Measurements from ENCODE around the gene SESN2. TPM values are rescaled to one million over a fixed set of nuclear protein-coding genes. Genes with fewer than 3 reads are reported as not detected.

SESN2 gene
- total and polyA plus RNA-seq, 10 of the 15 experiments (the other 5 are each of a cell fraction or from before 2014, with no cell fraction given) = 1.5 to 40.9 (median 17.8) TPM

DNA sequence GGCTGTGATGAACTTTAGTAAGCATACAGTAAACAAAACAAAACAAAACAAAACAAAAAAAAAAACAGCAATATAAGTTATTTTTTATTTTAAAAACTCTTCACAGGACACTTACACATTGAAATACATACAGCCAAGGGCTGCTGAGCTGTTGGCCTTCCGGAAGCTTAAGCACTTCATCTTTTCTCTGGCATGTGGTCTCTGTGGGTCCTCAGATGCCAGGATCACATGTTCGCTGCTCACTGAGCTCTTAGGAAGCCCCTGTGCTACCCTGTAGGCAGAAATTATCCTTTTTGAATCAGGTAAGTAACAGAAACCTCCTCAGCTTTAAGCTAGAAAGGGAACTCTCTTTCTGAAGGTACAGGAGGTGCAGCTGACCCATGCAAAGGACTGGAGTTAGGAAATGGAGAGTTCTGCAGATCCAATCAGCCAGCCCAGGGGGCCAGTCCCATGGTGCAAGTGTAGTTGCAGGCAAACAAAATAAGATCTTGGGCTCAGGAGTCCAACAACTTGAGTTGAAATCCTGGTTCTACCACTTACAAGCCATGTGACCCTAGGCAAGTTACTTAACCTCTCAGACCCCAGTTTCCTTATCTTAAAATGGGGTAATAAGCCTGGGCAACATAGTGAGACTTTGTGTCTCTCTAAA, 47.1 kb downstream of the SESN2 start:
- CTCF ChIA-PET = interaction anchor here (1.0 to 2.0 kb wide), 2 partner anchors 53 to 57 kb away, joined by 3 to 6 read pairs; no protein-coding TSS in a partner anchor
- Histone ChIP-seq H3K4me3 (no peak overlapping the region), H3K27me3 (replicated peaks in 1 of 2; ENCODE audit: control insufficient read depth in 2 of 2, insufficient read depth in 2 of 2, low read length in 1 of 2) (no peaks in the 10 kb centered on the region), H3K79me2 (ENCODE audit: control insufficient read depth, insufficient read depth, low read length) (no peaks in the 10 kb centered on the region), H3K27ac (ENCODE audit: control insufficient read depth, insufficient read depth) (no peak overlapping the region), H2AFZ (ENCODE audit: control insufficient read depth, low read depth, low read length) (no peak overlapping the region; the same call in 1 of the 2 replicates), H3K4me2 (ENCODE audit: control insufficient read depth, insufficient read depth) (no peak overlapping the region), H3K9me3 (replicated peaks; ENCODE audit: control insufficient read depth, insufficient read depth, low read length) (no peaks in the 10 kb centered on the region), H3K4me1 (ENCODE audit: control insufficient read depth, insufficient read depth, low read length) (no peaks in the 10 kb centered on the region), H4K20me1 (ENCODE audit: control insufficient read depth, insufficient read depth) (no peaks in the 10 kb centered on the region), H3K36me3 (ENCODE audit: control insufficient read depth in 2 of 2, insufficient read depth in 2 of 2, low read length in 1 of 2) (no peaks in the 10 kb centered on the region), H3K9ac (ENCODE audit: control insufficient read depth, insufficient read depth, low read length) (no peak overlapping the region)
- no peak for DNase-seq (ENCODE audit: low read depth, low spot score)
- SMC1A ChIA-PET (ENCODE audit: uncharacterized antibody, unreplicated experiment) = no interaction called here
- WGBS (ENCODE audit: insufficient coverage, insufficient replicate concordance, low lambda C conversion rate, missing lambda C conversion rate) = 48% methylated on average over 2 of the region's 2 CpGs
- no peak for TF ChIP-seq NFYA (IDR thresholded peaks at IDR 0.05; ENCODE audit: borderline replicate concordance, low read depth, low read length)
- TF ChIP-seq, protein P1, sequence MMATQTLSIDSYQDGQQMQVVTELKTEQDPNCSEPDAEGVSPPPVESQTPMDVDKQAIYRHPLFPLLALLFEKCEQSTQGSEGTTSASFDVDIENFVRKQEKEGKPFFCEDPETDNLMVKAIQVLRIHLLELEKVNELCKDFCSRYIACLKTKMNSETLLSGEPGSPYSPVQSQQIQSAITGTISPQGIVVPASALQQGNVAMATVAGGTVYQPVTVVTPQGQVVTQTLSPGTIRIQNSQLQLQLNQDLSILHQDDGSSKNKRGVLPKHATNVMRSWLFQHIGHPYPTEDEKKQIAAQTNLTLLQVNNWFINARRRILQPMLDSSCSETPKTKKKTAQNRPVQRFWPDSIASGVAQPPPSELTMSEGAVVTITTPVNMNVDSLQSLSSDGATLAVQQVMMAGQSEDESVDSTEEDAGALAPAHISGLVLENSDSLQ (IDR thresholded peaks at IDR 0.05) = no peak
- no peak for TF ChIP-seq MTA2 (IDR thresholded peaks at IDR 0.05; ENCODE audit: low read depth)
- no peak for TF ChIP-seq BHLHE40 (IDR thresholded peaks at IDR 0.05; ENCODE audit: borderline replicate concordance in 1 of 2, low read depth in 2 of 2, low read length in 1 of 2)
- no peak for TF ChIP-seq ZBED1 (IDR thresholded peaks at IDR 0.05; ENCODE audit: borderline replicate concordance)
- no peak for TF ChIP-seq RCOR1 (conservative IDR thresholded peaks at IDR 0.05; ENCODE audit: low read depth, low read length)
- no peak for TF ChIP-seq BACH1 (IDR thresholded peaks at IDR 0.05; ENCODE audit: borderline replicate concordance)
- TF ChIP-seq, protein P2, sequence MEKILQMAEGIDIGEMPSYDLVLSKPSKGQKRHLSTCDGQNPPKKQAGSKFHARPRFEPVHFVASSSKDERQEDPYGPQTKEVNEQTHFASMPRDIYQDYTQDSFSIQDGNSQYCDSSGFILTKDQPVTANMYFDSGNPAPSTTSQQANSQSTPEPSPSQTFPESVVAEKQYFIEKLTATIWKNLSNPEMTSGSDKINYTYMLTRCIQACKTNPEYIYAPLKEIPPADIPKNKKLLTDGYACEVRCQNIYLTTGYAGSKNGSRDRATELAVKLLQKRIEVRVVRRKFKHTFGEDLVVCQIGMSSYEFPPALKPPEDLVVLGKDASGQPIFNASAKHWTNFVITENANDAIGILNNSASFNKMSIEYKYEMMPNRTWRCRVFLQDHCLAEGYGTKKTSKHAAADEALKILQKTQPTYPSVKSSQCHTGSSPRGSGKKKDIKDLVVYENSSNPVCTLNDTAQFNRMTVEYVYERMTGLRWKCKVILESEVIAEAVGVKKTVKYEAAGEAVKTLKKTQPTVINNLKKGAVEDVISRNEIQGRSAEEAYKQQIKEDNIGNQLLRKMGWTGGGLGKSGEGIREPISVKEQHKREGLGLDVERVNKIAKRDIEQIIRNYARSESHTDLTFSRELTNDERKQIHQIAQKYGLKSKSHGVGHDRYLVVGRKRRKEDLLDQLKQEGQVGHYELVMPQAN (conservative IDR thresholded peaks at IDR 0.05) = no peak
- no peak for TF ChIP-seq NR2F1 (conservative IDR thresholded peaks at IDR 0.05)
- TF ChIP-seq SP1 (IDR thresholded peaks at IDR 0.05; ENCODE audit: low read depth, low read length) = no peak
- TF ChIP-seq BRCA1 (IDR thresholded peaks at IDR 0.05; ENCODE audit: low read depth, low read length) = no peak
- no peak for TF ChIP-seq ZNF207 (IDR thresholded peaks at IDR 0.05; ENCODE audit: borderline replicate concordance)
- TF ChIP-seq, protein P3, sequence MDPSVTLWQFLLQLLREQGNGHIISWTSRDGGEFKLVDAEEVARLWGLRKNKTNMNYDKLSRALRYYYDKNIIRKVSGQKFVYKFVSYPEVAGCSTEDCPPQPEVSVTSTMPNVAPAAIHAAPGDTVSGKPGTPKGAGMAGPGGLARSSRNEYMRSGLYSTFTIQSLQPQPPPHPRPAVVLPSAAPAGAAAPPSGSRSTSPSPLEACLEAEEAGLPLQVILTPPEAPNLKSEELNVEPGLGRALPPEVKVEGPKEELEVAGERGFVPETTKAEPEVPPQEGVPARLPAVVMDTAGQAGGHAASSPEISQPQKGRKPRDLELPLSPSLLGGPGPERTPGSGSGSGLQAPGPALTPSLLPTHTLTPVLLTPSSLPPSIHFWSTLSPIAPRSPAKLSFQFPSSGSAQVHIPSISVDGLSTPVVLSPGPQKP (IDR thresholded peaks at IDR 0.05; ENCODE audit: low read depth, low read length) = no peak
- no peak for FAIRE-seq
- intact Hi-C loops (cut with micrococcal nuclease; ENCODE audit: unreplicated experiment) (no loop called here), in situ Hi-C loops (cut with MboI) (no loop called here)
- ATAC-seq = no peak
- BruUV-seq (replicated peaks) = no TSS peak
- RAD21 ChIA-PET (ENCODE audit: unreplicated experiment) = no interaction called here
- POLR2A ChIA-PET = no interaction called here

Data from GM12878 (cell line).